Measurements from ENCODE around the gene ATG2A. TPM values are rescaled to one million over a fixed set of nuclear protein-coding genes. Genes with fewer than 3 reads are reported as not detected.

The ATG2A gene
- total RNA-seq, 1 donor from 2014 or later: 8.1 TPM

DNA sequence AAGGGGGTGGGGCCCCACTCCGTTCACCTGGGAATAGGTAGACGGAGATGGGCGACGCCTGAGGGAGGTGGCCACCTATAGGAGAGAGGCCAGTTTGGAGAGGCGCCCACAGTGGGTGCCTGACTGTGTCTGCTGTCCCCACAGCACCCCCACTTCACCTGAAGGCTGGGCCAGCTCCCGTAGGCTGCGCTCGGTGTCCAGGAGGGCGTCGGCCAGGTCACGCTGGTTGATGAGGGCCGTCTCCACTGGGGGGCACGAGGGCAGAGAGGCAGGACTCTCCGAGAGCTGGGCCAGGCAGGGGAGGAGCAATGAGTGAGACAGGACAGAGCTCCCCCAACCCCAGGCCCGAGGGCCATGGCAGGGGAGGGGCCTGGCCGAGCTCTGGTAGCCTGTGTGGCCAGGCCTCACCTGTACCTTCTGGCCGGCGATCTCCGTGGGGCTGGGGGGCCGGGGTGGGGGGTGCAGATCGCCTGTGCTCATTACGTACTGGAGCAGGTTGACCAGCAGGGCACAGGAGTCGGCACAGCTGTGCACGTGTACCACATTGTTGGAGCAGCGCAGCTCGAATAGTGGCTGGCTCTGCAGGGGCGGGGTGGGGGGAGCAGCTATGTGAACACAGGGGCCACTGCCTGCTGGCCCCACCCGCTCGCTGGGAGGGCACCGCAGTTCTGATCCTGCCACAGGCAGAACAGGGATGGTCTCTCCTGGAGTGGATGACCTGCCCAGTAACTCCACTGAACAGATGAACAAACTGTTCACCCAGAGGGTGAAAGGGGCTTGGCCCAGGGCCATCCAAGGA is 14.7 kb downstream of the ATG2A start:
- DNase-seq: no peak

GRCh38 chr11:64900774-64901173 is 16.2 kb downstream of the ATG2A start:
- DNase-seq: no peak

- DNase-seq: no peak
Observed at GRCh38 chr11:64900263-64900678, 16.7 kb downstream of the ATG2A start.

DNA sequence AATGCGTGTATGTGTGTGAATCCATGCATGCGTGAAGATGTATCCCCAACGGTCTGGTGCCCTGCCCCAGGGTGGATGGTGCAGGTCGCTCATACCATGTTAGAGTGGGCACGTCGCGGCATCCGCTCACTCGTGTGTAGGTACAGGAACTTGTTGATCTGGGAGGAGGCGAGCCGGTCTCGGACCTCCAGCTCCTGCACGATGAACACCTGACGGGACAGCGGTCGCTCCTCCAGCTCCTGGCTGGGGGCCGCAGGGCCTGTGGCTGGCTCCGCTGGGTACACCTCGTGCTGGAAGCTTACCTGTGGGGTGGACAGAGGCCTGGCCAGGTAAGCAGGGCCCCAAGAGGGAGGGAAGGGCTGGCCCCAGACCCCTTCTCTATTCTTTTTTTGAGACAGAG is 18.5 kb downstream of the ATG2A start:
- DNase-seq: no peak

GRCh38 chr11:64898076-64898445 is 18.9 kb downstream of the ATG2A start:
- no peak for DNase-seq

DNA sequence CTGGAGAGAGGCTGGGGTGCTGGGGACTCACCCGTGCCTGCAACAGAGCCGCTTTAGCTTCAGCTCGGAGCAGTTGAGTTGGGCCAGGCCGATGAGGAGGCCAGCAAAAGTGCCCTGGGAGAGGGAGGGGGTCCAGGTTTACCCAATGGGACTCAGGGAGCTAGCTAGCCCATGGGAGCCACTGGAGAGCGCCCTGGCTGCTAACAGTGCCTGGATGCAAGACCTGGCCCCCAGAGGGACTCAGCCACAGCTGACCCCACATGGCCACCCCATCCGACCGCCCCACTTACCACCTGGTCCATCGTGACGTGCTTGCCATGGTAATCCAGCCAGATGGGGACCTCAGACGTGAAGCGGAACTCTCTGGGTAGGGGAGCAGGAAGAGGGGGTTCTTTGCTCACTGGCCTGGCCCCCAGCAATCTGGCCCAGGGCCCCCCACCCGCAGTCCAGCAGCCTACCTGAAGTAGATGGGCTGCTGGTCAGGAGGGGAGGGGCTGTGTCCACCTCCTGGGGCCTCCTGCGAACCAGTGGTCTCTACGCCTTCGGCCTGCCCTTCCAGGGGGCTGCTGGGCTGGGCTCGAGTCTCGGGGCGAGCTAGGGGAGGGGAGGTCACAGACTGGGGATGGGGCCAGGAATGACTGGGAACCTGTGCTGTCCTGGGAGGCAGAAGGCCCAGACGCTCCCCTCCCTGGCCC is 19.5 kb downstream of the ATG2A start:
- no peak for DNase-seq

GRCh38 chr11:64896448-64897022 is 20.5 kb downstream of the ATG2A start:
- no peak for DNase-seq

DNA sequence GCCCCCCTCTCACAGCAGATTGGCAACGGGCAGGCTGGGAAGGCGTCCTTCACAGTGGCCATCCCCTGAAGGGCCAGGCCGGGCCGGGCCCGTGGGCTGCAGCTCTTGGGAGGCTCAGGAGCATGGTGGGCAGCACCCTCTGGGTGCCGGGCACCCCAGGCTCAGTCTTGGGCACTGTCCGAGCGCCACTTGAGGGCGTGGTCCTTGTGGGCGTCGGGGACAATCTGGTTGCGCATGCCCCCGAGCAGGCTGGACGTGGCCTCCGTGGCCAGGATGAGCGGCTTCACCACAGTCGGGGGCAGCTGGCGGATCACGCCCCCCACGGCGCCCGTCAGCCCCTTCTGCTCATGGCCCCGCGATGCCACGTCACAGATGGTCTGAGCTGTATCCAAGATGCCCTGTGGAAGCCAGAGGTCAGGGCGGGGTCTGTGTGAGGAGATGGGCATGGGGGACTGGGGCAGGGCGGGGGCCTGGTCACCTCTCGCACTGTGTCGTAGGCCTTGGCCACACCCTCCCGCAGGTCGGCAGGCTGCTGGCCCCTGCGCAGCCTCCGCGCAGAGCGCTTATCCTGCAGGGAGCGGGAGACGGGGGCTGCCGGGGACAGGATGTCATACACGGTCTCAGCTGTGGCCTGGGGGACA is 22.1 kb downstream of the ATG2A start:
- DNase-seq: no peak

GRCh38 chr11:64894070-64894811 is 22.8 kb downstream of the ATG2A start:
- peak; percentile 11 for DNase-seq

GRCh38 chr11:64893194-64894069 is 23.6 kb downstream of the ATG2A start:
- no peak for DNase-seq

GRCh38 chr11:64892838-64893193 is 24.2 kb downstream of the ATG2A start:
- no peak for DNase-seq

GRCh38 chr11:64892411-64892831 is 24.6 kb downstream of the ATG2A start:
- DNase-seq: no peak

GRCh38 chr11:64891880-64892279 is 25.1 kb downstream of the ATG2A start:
- DNase-seq: no peak

- no peak for DNase-seq
Observed at GRCh38 chr11:64891215-64891848, 25.7 kb downstream of the ATG2A start.

- DNase-seq: no peak
Observed at GRCh38 chr11:64890522-64890939, 26.5 kb downstream of the ATG2A start.

DNA sequence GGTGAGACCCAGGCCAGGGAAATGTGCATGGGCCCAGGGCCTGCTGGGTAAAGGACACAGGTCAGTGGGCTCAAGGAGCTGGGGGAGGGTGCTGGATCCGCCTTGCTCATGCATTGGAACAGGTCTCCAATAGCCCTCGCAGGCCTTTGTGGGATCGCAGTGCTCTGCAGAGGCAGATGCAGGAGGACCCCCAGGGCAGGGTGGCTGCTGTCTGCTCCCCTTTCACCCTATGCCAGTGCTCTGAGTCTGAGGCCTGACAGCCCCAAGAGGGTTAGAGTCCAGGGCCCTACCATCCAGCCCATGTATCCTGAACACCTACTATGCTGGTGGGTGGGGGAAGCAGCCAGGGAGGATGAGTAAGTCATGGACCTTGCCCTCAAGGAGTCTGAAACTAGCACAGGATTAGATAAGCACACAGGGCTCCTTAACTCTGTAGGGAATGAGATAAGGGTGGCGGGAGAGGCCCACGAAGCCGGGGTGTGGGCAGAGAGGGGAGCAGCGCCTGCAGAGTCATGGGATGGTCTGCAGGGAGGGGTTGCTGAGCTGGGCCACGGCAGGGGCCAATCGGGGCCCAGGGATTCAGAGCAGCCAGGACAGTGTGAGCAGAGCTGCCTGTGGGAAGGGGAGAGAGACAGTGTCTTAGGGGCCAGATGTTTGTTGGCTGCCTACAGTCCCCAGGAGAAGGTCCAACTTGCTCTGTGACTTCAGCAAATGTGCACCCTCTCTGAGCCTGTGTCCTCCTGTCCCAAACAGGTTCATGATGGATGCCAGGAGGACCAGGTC is 28.1 kb downstream of the ATG2A start:
- no peak for DNase-seq

DNA sequence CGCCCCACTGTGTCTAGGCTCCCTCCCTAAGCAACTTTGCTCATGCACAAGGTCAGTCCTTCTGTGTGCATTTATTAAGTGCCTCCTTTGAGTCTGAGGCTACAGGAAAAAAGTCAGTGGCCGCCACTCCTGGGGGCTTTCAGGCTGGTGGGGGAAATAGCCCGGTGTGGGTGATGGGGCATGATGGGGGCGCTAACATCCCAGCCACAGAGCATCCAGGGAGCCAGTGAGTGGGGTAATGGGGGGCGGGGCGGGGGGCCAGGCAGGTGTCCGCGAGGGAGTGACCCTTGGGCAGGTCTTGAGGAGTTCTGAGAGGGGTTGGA is 28.6 kb downstream of the ATG2A start:
- DNase-seq: no peak

- DNase-seq: no peak
Observed at GRCh38 chr11:64887757-64888405, 29.1 kb downstream of the ATG2A start.

DNA sequence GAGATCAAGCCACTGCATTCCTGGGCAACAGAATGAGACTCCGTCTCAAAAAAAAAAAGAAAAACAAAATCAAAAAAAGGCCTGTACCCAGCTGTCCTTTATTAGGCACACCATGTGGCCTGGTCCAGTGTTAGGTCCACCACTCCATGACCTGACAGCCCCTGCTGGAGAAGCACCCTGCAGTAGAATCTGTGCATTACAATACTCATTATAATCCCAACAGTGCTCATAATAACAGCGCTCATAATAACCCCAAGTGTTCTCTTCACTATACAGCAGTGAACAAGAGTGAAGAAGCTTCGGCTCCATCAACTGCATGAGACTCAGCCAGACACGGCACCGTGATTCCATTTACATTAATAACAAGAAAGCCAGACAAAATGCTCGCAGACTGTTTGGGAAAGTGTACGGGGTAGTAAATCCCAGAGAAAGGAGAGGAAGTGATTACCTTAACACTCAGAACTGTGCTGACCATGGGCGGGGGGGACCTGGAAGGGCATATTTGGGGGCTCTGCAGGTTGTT is 29.7 kb downstream of the ATG2A start:
- DNase-seq: no peak

Measured in skin of body (tissue), 2 donors.